PFSK-1 (cell line): ENCODE data around the gene COX6A1.
A peak's percentile ranks its signal among the peaks of the same experiment; 100 is the strongest.

Experiments
- FOXP2 ChIP-seq: optimal IDR thresholded peaks from 2 replicates; pipeline ENCODE3; 2011; ENCODE audit warnings: borderline replicate concordance, control low read depth, inconsistent platforms; ENCODE audit not compliant: insufficient read depth; ENCODE audit errors: extremely low read length, extremely low read depth
- POLR2AphosphoS5 ChIP-seq: IDR thresholded peaks from 2 replicates; pipeline ENCODE4 v1.6.1; 2012; ENCODE audit warnings: low read depth, mild to moderate bottlenecking, control low read depth, low read length, moderate library complexity
- REST ChIP-seq, 2 experiments: IDR thresholded peaks; 2 replicates each; pipeline versions ENCODE4 v1.6.1 to v1.8.0; 2011 to 2012; ENCODE audit warnings: low read depth in 2 of 2, low read length in 2 of 2, control low read depth in 1 of 2, inconsistent platforms in 1 of 2, mild to moderate bottlenecking in 1 of 2, moderate library complexity in 1 of 2; ENCODE audit not compliant: insufficient read depth in 1 of 2
- SIN3A ChIP-seq: IDR thresholded peaks from 2 replicates; pipeline ENCODE4 v1.6.1; 2012; ENCODE audit warnings: mild to moderate bottlenecking, low read length, moderate library complexity, borderline replicate concordance; ENCODE audit not compliant: insufficient read depth
- TAF1 ChIP-seq: IDR thresholded peaks from 2 replicates; pipeline ENCODE4 v1.6.1; 2012; ENCODE audit warnings: low read length, control low read depth, borderline replicate concordance; ENCODE audit not compliant: insufficient read depth

Gene COX6A1

GRCh38 chr12:120460157-120460556 lies 22.2 kb downstream of the COX6A1 start:
- TF ChIP-seq POLR2AphosphoS5 (peak; percentile 52; the same call in 1 of the 2 replicates), FOXP2 (no peak), TAF1 (no peak), SIN3A (no peak)

GRCh38 chr12:120462099-120462640 lies 24.3 kb downstream of the COX6A1 start:
- TF ChIP-seq POLR2AphosphoS5 (peak; percentile 8; the same call in 1 of the 2 replicates), FOXP2 (no peak), SIN3A (no peak), REST (IDR thresholded peaks at IDR 0.05; ENCODE audit: insufficient read depth in 1 of 2, low read depth in 2 of 2, low read length in 2 of 2) (no peak), TAF1 (no peak)

- TF ChIP-seq POLR2AphosphoS5 = no peak; the same call in 1 of the 2 replicates
- no peak for TF ChIP-seq SIN3A
- no peak for TF ChIP-seq TAF1
- TF ChIP-seq REST (IDR thresholded peaks at IDR 0.05; ENCODE audit: insufficient read depth in 1 of 2, low read depth in 2 of 2, low read length in 2 of 2) = no peak
- no peak for TF ChIP-seq FOXP2
Measured at GRCh38 chr12:120463712-120464111, 25.8 kb downstream of the COX6A1 start.

- TF ChIP-seq TAF1 = no peak
- TF ChIP-seq REST (IDR thresholded peaks at IDR 0.05; ENCODE audit: insufficient read depth in 1 of 2, low read depth in 2 of 2, low read length in 2 of 2) = no peak
- no peak for TF ChIP-seq POLR2AphosphoS5
- no peak for TF ChIP-seq FOXP2
- no peak for TF ChIP-seq SIN3A
Measured at GRCh38 chr12:120465756-120466155, 27.8 kb downstream of the COX6A1 start.

- TF ChIP-seq FOXP2 (no peak), POLR2AphosphoS5 (no peak), TAF1 (no peak), SIN3A (no peak), REST (IDR thresholded peaks at IDR 0.05; ENCODE audit: insufficient read depth in 1 of 2, low read depth in 2 of 2, low read length in 2 of 2) (no peak)
Measured at GRCh38 chr12:120466560-120467315, 28.8 kb downstream of the COX6A1 start.
